Measurements from ENCODE around the gene PLCB1. TPM values are rescaled to one million over a fixed set of nuclear protein-coding genes. Genes with fewer than 3 reads are reported as not detected.

PLCB1 gene
- total RNA-seq, 2 donors from 2014 or later = 3.2 to 3.4 TPM

GRCh38 chr20:8398263-8399051 is 266.4 kb downstream of the PLCB1 start:
- Mint-ChIP-seq H3K27ac (no peak overlapping the region), H3K4me1 (ENCODE audit: low read depth) (peaks cover 5% of the 10 kb centered on the region), H3K36me3 (ENCODE audit: insufficient read depth in 2 of 2) (no peaks in the 10 kb centered on the region), H3K27me3 (ENCODE audit: low read depth) (no peaks in the 10 kb centered on the region), H3K4me3 (no peak overlapping the region), H3K9me3 (no peaks in the 10 kb centered on the region)
- ATAC-seq (replicated peaks in 1 of 2) (no peak), DNase-seq (no peak)

GRCh38 chr20:8399947-8400346 is 267.9 kb downstream of the PLCB1 start:
- ATAC-seq (replicated peaks in 1 of 2) (peak; percentile 25 to 42), DNase-seq (no peak)
- peaks cover 5% of the 10 kb centered on the region for H3K4me1 Mint-ChIP-seq (ENCODE audit: low read depth)
- H3K27ac Mint-ChIP-seq = no peak overlapping the region
- H3K27me3 Mint-ChIP-seq (ENCODE audit: low read depth) = no peaks in the 10 kb centered on the region
- no peak overlapping the region for H3K4me3 Mint-ChIP-seq
- H3K36me3 Mint-ChIP-seq (ENCODE audit: insufficient read depth in 2 of 2) = no peaks in the 10 kb centered on the region
- H3K9me3 Mint-ChIP-seq = no peaks in the 10 kb centered on the region

GRCh38 chr20:8400486-8400885 is 268.4 kb downstream of the PLCB1 start:
- no peak for ATAC-seq (replicated peaks in 1 of 2)
- Mint-ChIP-seq H3K4me3 (no peak overlapping the region), H3K36me3 (ENCODE audit: insufficient read depth in 2 of 2) (no peaks in the 10 kb centered on the region), H3K27me3 (ENCODE audit: low read depth) (no peaks in the 10 kb centered on the region), H3K4me1 (ENCODE audit: low read depth) (peaks cover 5% of the 10 kb centered on the region), H3K9me3 (no peaks in the 10 kb centered on the region), H3K27ac (no peak overlapping the region)
- no peak for DNase-seq

GRCh38 chr20:8401556-8401955 is 269.5 kb downstream of the PLCB1 start:
- Mint-ChIP-seq H3K27me3 (ENCODE audit: low read depth) (no peaks in the 10 kb centered on the region), H3K4me1 (ENCODE audit: low read depth) (peaks cover 5% of the 10 kb centered on the region)

GRCh38 chr20:8402798-8403197 is 270.7 kb downstream of the PLCB1 start:
- Mint-ChIP-seq H3K27ac (no peak overlapping the region), H3K4me3 (no peak overlapping the region), H3K4me1 (ENCODE audit: low read depth) (peaks cover 5% of the 10 kb centered on the region), H3K27me3 (ENCODE audit: low read depth) (no peaks in the 10 kb centered on the region), H3K36me3 (ENCODE audit: insufficient read depth in 2 of 2) (no peaks in the 10 kb centered on the region), H3K9me3 (no peaks in the 10 kb centered on the region)
- ATAC-seq (replicated peaks in 1 of 2) (no peak), DNase-seq (no peak)

More at GRCh38 chr20:8401556-8401955, 269.5 kb downstream of the PLCB1 start:
- Mint-ChIP-seq H3K36me3 (ENCODE audit: insufficient read depth in 2 of 2) (no peaks in the 10 kb centered on the region), H3K27ac (no peak overlapping the region), H3K9me3 (no peaks in the 10 kb centered on the region), H3K4me3 (no peak overlapping the region)
- ATAC-seq (replicated peaks in 1 of 2) = no peak
- DNase-seq = no peak

DNA sequence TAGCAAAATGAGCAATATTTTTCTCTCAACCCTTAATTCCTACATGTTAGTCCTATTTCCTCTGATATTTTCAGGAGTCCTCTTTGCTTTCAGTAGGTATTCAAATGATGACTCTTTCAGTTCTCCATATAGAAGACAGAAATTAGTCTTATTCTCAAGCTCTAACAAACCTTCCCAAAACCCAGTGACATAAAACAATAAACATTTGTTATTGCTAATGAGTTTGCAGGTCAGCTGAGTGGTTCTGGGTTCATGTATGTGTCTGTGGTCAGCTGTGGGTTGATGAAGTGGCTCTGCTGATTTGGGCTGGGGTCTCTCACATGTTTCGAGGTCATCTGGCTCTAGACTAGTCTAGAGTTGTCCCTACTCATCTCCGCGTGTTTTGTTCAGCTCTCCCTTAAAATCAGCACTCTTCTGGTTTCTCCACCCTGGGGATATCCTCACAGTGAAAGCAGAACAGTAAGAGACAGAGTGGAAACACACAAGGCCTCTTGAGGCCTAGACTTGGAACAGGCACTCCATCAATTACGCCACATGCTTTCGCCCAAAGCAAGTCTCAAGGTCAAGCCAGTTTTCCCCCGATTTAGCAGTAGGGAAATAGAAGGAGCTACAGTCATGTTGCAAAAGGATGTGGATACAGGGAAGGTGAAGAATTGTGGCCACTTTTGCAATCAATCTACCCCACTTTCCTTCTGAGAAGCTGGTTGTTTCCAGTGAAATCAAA is 273.0 kb downstream of the PLCB1 start:
- H3K4me1 Mint-ChIP-seq (ENCODE audit: low read depth) = peaks cover under 1% of the 10 kb centered on the region
- no peaks in the 10 kb centered on the region for H3K9me3 Mint-ChIP-seq
- DNase-seq (no peak), ATAC-seq (replicated peaks in 1 of 2) (no peak)
- no peak overlapping the region for H3K4me3 Mint-ChIP-seq
- H3K36me3 Mint-ChIP-seq (ENCODE audit: insufficient read depth in 2 of 2) = no peaks in the 10 kb centered on the region
- no peaks in the 10 kb centered on the region for H3K27me3 Mint-ChIP-seq (ENCODE audit: low read depth)
- no peak overlapping the region for H3K27ac Mint-ChIP-seq

DNA sequence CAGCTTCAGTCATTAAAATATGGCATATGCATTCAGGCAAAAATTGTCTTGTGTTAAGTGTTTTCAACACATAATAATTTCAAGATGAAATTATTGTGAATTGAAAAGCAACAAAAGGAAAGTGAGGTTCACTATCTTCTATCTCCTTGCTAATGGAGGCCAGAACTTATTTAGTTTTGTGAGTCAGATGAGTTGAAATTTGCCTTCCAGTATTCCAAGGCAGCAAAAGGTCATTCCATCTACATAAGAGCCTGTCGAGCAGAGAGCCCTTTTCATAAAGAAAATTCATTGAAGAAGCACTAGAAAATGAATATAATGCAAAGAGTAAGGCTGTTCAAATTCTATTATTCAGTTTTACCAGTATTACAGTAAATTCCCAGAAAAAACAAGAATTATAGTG is 274.3 kb downstream of the PLCB1 start:
- Mint-ChIP-seq H3K27ac (no peak overlapping the region), H3K4me3 (no peak overlapping the region), H3K27me3 (ENCODE audit: low read depth) (no peaks in the 10 kb centered on the region), H3K36me3 (ENCODE audit: insufficient read depth in 2 of 2) (no peaks in the 10 kb centered on the region), H3K9me3 (no peaks in the 10 kb centered on the region), H3K4me1 (ENCODE audit: low read depth) (no peaks in the 10 kb centered on the region)
- DNase-seq = no peak
- no peak for ATAC-seq (replicated peaks in 1 of 2)

DNA sequence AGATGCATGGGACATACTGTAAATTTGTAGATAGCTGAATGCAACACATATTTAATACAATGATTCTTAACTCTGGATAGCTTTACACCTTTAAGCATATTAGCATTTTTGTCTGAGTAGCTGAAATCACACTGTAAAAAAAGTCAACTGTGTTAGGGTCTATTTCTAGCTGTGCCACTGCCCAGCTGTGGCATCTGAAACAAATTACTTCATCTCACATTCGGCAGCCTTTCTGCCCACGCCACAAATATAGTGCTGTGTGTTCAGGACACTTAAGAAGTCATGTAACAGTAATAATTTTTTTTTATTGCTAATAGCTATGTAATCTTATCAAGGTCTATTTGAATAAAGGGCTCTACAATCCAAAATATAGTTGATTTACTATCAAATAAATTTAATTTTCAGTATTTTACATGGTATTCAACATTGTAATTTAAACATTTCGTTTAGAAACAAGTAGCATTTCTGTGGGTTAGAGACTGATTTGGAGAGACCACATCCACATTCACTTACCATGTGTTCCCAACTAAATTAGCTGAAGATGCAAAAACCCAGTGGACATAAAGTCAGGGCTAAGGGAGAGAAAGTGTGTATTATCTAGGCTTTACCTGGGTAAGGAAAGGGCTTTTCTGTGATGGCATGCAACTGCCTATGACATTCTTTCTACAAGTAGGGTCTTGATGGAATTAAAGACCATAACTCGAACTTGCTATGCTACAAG is 276.7 kb downstream of the PLCB1 start:
- DNase-seq = no peak
- H3K27me3 Mint-ChIP-seq (ENCODE audit: low read depth) = no peaks in the 10 kb centered on the region
- H3K4me3 Mint-ChIP-seq = no peak overlapping the region
- ATAC-seq (replicated peaks in 1 of 2) = no peak
- no peaks in the 10 kb centered on the region for H3K4me1 Mint-ChIP-seq (ENCODE audit: low read depth)
- H3K36me3 Mint-ChIP-seq (ENCODE audit: insufficient read depth in 2 of 2) = no peaks in the 10 kb centered on the region
- no peaks in the 10 kb centered on the region for H3K9me3 Mint-ChIP-seq
- H3K27ac Mint-ChIP-seq = no peak overlapping the region

DNA sequence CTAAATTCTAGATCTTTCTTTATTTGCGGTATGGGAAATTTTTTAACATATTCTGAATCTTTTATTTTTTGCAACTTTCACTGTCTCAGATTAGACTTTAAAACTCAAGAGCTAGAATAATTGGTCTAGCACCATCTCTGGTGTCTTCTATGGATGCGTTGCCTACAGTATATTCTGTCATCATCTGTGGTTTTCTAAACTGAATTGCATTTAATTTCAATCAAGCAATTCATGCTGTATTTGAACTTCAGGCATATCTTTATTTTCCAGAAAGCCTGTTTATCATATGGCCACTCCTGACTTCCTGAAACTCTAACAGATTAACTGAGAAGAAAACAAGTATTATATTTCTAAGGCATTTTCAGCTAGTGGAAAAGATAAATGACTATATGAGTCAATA is 281.6 kb downstream of the PLCB1 start:
- ATAC-seq (replicated peaks in 1 of 2) (no peak), DNase-seq (no peak)
- H3K4me1 Mint-ChIP-seq (ENCODE audit: low read depth) = no peaks in the 10 kb centered on the region
- no peaks in the 10 kb centered on the region for H3K27me3 Mint-ChIP-seq (ENCODE audit: low read depth)
- H3K9me3 Mint-ChIP-seq = no peaks in the 10 kb centered on the region
- no peaks in the 10 kb centered on the region for H3K36me3 Mint-ChIP-seq (ENCODE audit: insufficient read depth in 2 of 2)
- no peak overlapping the region for H3K4me3 Mint-ChIP-seq
- no peak overlapping the region for H3K27ac Mint-ChIP-seq

DNA sequence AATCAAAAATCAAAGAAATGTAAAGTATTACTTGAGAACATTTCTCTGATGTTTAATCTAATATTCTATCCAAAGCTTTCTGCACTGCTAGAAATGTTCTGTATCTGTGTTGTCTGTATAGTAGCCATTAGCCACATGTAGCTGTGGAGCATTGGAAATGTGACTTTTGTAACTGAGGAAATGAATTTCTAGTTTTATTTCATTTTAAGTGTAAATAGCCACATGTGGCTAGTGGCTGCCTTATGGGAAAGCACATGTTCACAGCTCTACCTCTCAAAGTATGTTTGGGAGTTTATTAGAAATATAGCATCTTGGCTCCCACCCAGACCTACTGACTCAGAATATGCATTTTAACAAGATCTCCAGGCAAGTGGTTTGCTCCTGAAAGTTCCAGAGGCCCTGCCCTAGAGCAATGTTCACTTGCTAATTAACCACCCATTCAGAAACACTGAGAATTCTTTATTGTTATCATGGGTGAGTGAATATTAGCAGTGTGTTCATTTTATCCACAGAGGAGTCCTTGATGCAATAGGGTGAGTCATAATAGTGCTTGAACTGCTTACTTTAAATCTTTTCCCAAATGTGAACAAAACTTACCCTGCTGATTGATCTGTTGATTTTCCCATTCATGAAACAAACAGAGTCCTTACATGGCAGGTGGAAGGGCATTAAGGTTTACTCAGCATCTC is 282.7 kb downstream of the PLCB1 start:
- no peak for ATAC-seq (replicated peaks in 1 of 2)
- DNase-seq = no peak
- Mint-ChIP-seq H3K36me3 (ENCODE audit: insufficient read depth in 2 of 2) (no peaks in the 10 kb centered on the region), H3K4me3 (no peak overlapping the region), H3K9me3 (no peaks in the 10 kb centered on the region), H3K27ac (no peak overlapping the region), H3K27me3 (ENCODE audit: low read depth) (no peaks in the 10 kb centered on the region), H3K4me1 (ENCODE audit: low read depth) (no peaks in the 10 kb centered on the region)

DNA sequence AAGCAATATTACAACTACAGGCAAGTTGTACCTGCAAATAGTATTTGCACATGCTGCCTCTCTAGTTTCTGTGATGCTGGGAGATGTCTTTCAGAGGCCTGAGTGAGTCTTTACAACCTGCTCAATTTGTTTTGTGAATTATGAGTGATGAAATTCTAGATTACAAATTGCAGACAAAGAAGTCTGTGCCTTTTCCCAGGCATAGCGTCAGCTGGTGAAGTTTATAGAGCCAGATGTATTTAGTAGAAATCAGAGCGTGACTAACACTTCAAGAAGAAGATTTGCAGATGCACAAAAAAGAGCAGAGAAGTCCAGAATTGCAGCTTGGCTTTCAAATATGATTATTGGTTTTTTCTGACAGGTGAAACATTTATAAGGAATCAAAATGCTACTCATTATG is 289.9 kb downstream of the PLCB1 start:
- H3K9me3 Mint-ChIP-seq = no peaks in the 10 kb centered on the region
- no peaks in the 10 kb centered on the region for H3K27me3 Mint-ChIP-seq (ENCODE audit: low read depth)

GRCh38 chr20:8423482-8423881 is 291.4 kb downstream of the PLCB1 start:
- H3K27me3 Mint-ChIP-seq (ENCODE audit: low read depth) = no peaks in the 10 kb centered on the region
- no peaks in the 10 kb centered on the region for H3K4me1 Mint-ChIP-seq (ENCODE audit: low read depth)
- H3K27ac Mint-ChIP-seq = no peak overlapping the region
- no peak overlapping the region for H3K4me3 Mint-ChIP-seq
- no peaks in the 10 kb centered on the region for H3K9me3 Mint-ChIP-seq
- no peaks in the 10 kb centered on the region for H3K36me3 Mint-ChIP-seq (ENCODE audit: insufficient read depth in 2 of 2)
- no peak for ATAC-seq (replicated peaks in 1 of 2)
- DNase-seq = no peak

More for the DNA sequence above, 289.9 kb downstream of the PLCB1 start:
- ATAC-seq (replicated peaks in 1 of 2) = no peak
- no peak overlapping the region for H3K4me3 Mint-ChIP-seq
- no peak for DNase-seq
- no peaks in the 10 kb centered on the region for H3K4me1 Mint-ChIP-seq (ENCODE audit: low read depth)
- no peaks in the 10 kb centered on the region for H3K36me3 Mint-ChIP-seq (ENCODE audit: insufficient read depth in 2 of 2)
- no peak overlapping the region for H3K27ac Mint-ChIP-seq

DNA sequence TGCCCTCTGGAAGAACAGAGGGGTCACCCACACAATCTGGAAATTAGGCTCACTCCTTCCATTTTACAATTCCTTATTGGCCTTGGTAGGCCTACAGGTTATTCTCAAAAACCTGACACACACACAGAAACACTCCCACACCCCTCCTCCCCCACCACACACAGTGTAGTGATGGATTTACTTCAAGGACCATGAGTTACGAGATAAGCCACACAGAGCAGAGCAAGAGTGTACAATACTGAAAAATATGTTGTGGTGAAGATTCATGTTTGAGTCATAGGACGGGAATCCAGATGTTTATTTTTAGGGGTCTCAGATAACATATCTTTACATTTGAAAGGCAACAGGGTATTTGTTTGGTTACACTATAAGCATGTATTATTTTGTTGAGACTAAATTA is 291.9 kb downstream of the PLCB1 start:
- DNase-seq (no peak), ATAC-seq (replicated peaks in 1 of 2) (no peak)
- Mint-ChIP-seq H3K4me3 (no peak overlapping the region), H3K4me1 (ENCODE audit: low read depth) (no peaks in the 10 kb centered on the region), H3K27ac (no peak overlapping the region), H3K9me3 (no peaks in the 10 kb centered on the region), H3K36me3 (ENCODE audit: insufficient read depth in 2 of 2) (no peaks in the 10 kb centered on the region), H3K27me3 (ENCODE audit: low read depth) (no peaks in the 10 kb centered on the region)

Data from activated T-cell treated with anti-CD3 and anti-CD28 coated beads, Interleukin-2, amount 50 U/mL, for 72 hours (primary cell).